HAP-1 (cell line): Measurements from ENCODE around the gene GABARAPL2.

Source experiments
- DNase-seq, 2 experiments: peaks; one replicate each; pipeline ENCODE4 v3.0.0-alpha.2; 2016 to 2020; ENCODE audit warnings: low spot score in 2 of 2
- H3K27me3 ChIP-seq: fragments of 250-450 bp; sonication (Bioruptor Pico); 2 replicates; pipeline ENCODE4 v1.5.1; 2020; ENCODE audit warnings: low read depth, mild to moderate bottlenecking, moderate library complexity
- H3K36me3 ChIP-seq: fragments of 250-450 bp; sonication (Bioruptor Pico); replicated peaks from 2 replicates; pipeline ENCODE4 v1.5.1; 2020; ENCODE audit warnings: mild to moderate bottlenecking
- H3K4me1 ChIP-seq: fragments of 250-450 bp; sonication (Bioruptor Pico); 2 replicates; pipeline ENCODE4 v1.5.1; 2020; ENCODE audit warnings: mild to moderate bottlenecking
- H3K4me3 ChIP-seq: fragments of 250-450 bp; sonication (Bioruptor Pico); 2 replicates; pipeline ENCODE4 v1.5.1; 2020; ENCODE audit warnings: mild to moderate bottlenecking, moderate library complexity
- H3K9me3 ChIP-seq: fragments of 250-450 bp; sonication (Bioruptor Pico); 2 replicates; pipeline ENCODE4 v1.5.1; 2020; ENCODE audit warnings: mild to moderate bottlenecking, moderate library complexity
- in situ Hi-C: fragments of 300-500 bp; cut with MboI; formaldehyde crosslinking; loops from 3 replicates; pipeline ENCODE4 v1.14.3; 2020; ENCODE audit warnings: low sequenced_read_pairs, inconsistent platforms, mixed read lengths

Gene GABARAPL2

DNA sequence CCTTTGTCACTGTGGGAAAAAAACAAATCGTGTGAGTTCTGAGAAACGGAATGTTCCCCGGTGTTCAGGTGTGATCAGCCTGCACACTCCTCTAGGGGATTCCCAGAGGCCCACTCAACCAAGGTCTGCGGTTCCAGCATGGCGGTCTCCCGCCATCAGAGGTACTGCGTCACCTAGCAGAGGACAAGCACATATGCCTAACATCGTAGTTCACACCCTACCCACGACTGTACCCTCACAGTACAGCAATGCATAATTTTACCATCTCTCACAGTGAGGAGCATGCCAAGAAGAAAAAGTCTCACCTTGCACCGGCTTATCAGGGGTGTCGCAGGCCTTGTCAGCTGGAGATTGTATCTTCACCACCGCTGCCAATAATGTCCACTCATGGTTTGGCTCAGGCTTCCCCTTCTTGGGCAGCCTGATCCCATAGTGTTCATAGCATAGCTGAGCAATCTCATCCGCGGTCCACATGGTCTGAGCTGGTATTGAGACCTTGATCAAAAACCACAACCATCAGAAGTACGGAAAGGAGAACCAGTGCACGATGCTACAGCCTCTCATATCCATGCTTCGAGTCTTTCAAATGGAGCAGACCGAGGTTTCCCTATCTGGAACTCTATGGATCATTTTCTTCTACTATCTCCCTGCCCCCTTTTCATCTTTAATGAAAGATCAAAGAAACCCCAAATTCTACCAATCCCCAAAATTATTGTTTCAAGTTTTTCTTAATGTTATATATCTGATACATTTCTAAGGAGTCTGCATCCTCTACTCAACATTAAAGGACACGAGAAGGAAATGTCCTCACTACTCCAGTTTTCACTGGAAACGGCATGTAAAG, 54.4 kb downstream of the GABARAPL2 start:
- peaks cover 21% of the 10 kb centered on the region for H3K36me3 ChIP-seq
- in situ Hi-C loops = no loop called here

DNA sequence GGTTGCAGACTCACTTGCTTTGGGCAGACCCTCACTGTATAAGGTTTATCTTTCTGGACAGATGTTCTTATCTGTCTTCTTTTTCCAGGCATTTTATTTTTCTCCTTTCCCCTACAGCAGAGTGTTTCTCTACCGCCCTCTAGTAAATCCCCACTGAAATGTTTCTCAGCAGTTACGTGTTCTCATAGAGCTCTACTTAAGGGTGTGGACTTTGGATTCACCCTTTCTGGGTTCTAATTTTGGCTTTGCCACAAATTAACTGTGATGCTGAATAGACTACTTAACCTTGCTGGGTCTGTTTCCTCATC, 54.9 kb downstream of the GABARAPL2 start:
- Histone ChIP-seq H3K4me1 (peaks cover 8% of the 10 kb centered on the region), H3K9me3 (no peaks in the 10 kb centered on the region), H3K36me3 (peaks cover 27% of the 10 kb centered on the region), H3K4me3 (no peak overlapping the region), H3K27me3 (no peaks in the 10 kb centered on the region)
- DNase-seq = peak in 1 of 2 experiments; percentile 36
- in situ Hi-C loops = no loop called here

More for the DNA sequence above, 54.4 kb downstream of the GABARAPL2 start:
- no peaks in the 10 kb centered on the region for H3K9me3 ChIP-seq
- peaks cover 8% of the 10 kb centered on the region for H3K4me1 ChIP-seq
- H3K27me3 ChIP-seq = no peaks in the 10 kb centered on the region
- H3K4me3 ChIP-seq = no peak overlapping the region
- no peak for DNase-seq

DNA sequence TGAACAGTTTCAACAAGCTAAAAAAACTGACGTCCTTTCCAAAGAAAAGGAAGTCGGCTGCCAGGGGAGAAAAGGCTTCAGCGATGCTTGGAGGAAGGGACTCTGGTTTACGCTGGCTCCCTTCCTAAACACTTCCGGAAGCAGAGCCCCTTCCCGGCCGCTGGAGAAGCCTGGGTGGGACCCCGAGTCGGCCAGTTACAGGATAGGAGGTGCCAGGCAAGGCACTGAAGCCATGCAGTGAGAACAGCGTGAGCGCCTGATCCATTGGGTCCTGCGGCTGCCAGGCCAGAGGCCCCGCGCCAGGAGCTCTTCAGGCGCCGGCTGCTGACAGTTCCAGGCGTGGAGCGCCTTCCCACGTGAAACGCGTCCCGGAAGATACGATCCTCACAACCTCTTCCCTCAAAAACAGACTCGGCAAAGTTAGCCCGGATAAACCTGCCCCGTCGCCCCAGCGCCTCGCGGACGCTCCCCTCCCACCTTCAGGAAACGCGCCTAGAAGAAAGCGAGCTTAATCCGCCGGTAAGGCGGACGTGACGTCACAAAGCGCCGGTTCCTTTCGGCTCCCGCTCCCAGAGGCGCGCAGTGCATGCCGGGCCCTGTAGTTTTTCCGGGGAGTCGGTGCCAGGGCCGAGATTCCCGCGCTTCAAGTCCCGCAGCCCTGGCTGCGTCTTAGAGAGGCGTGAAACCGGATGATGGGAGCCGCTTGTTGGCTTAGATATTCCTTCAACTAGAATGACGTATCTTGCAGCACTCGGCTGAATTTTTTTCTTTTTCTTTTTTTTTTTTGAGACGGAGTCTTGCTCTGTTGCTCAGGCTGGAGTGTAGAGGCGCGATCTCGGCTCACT, 56.8 kb downstream of the GABARAPL2 start, which contains the start of gene ADAT1:
Gene ADAT1 (minus strand): TSS at position 521 of the 845 bp plus-strand sequence. CDS start 2,482 bp downstream, outside the sequence.
- Histone ChIP-seq H3K36me3 (peaks cover 37% of the 10 kb centered on the region), H3K9me3 (no peaks in the 10 kb centered on the region), H3K27me3 (no peaks in the 10 kb centered on the region), H3K4me3 (peak within 1 kb of the TSS; percentile 72), H3K4me1 (peaks cover 8% of the 10 kb centered on the region)
- DNase-seq = peak; percentile 96 to 98
- in situ Hi-C loops = no loop called here

DNA sequence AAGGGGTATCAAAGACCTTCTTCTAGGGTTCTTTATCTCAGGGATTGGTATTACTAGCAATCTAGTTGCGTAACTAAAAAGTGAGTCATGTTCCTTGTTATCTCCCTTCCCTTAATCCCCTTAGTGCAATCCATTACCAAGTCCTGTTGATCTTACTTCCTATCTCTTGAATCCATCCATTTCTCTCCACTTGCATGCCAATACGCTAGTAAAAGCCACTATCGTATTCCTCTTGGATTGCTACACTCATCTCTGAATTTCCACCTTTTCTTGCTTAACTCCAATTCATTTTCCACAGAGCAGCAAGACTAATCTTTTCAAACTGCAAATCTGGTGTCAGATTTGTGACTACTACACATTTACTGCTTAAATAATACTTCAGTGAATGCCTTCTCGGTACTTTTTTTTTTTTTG, 58.7 kb downstream of the GABARAPL2 start:
- no peak overlapping the region for H3K4me3 ChIP-seq
- DNase-seq = no peak
- in situ Hi-C loops = loop anchor here (25.0 kb wide), 1 partner anchor 1562 kb away; the partner anchor contains the start of genes MON1B and SYCE1L
- H3K4me1 ChIP-seq = peaks cover 11% of the 10 kb centered on the region
- H3K27me3 ChIP-seq = no peaks in the 10 kb centered on the region
- no peaks in the 10 kb centered on the region for H3K9me3 ChIP-seq
- peaks cover 49% of the 10 kb centered on the region for H3K36me3 ChIP-seq

DNA sequence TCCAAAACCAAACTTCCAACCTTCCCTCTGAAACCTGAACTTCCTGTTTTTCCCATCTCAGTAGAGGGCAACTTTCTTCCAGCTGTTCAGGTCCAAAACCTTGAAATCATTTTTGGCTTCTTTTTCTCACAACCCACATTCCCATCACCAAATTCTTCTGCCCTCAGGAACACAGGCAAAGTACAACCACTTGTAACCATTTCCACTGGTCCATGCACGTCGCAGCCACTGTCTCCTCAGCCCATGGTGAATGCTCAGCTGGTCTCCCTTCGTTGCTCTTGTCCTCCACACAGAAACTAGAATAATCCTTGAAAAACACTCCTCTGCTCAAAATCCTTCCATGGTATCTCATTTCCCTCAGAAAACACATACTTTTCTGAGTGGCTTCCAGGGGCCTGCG, 60.6 kb downstream of the GABARAPL2 start:
- no peak for DNase-seq
- H3K4me1 ChIP-seq = peaks cover 7% of the 10 kb centered on the region
- no peaks in the 10 kb centered on the region for H3K9me3 ChIP-seq
- no peak overlapping the region for H3K4me3 ChIP-seq
- H3K27me3 ChIP-seq = no peaks in the 10 kb centered on the region
- in situ Hi-C loops = loop anchor here (25.0 kb wide), 1 partner anchor 1560 kb away; the partner anchor contains the start of genes MON1B and SYCE1L
- peaks cover 61% of the 10 kb centered on the region for H3K36me3 ChIP-seq
